ENCODE data around the gene UBXN4.

DNA sequence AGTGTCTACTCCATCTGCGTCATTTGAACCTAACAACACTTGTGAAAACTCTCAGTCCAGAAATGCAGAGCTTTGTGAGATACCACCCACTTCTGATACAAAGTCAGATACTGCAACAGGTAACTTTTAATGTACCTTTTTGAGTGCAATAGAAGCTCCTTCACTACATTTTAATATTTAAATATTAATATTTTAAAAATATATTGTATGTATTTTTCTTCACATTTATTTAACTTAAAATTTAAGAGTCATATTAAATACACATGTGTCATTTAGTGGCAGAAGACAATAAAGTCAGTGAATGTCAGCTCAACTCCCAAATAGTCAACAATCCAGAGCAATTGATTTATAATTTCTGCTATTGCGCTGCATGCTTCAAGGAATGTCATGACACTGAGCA, 13.9 kb downstream of the UBXN4 start:
- TF ChIP-seq, protein P1, sequence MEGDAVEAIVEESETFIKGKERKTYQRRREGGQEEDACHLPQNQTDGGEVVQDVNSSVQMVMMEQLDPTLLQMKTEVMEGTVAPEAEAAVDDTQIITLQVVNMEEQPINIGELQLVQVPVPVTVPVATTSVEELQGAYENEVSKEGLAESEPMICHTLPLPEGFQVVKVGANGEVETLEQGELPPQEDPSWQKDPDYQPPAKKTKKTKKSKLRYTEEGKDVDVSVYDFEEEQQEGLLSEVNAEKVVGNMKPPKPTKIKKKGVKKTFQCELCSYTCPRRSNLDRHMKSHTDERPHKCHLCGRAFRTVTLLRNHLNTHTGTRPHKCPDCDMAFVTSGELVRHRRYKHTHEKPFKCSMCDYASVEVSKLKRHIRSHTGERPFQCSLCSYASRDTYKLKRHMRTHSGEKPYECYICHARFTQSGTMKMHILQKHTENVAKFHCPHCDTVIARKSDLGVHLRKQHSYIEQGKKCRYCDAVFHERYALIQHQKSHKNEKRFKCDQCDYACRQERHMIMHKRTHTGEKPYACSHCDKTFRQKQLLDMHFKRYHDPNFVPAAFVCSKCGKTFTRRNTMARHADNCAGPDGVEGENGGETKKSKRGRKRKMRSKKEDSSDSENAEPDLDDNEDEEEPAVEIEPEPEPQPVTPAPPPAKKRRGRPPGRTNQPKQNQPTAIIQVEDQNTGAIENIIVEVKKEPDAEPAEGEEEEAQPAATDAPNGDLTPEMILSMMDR (IDR thresholded peaks at IDR 0.05): no peak
- TF ChIP-seq POLR2A (IDR thresholded peaks at IDR 0.05): no peak
